GM12878 (cell line): ENCODE results near the gene NPB. TPM values are rescaled to one million over a fixed set of nuclear protein-coding genes. Genes with fewer than 3 reads are reported as not detected.
A peak's percentile ranks its signal among the peaks of the same experiment; 100 is the strongest.

Experiments used
- ATF7 ChIP-seq: fragments of 450-650 bp; IDR thresholded peaks from 2 replicates; pipeline ENCODE4 v1.6.1; 2016; ENCODE audit warnings: low read depth, mild to moderate bottlenecking
- BMI1 ChIP-seq: fragments of 450-650 bp; IDR thresholded peaks from 2 replicates; pipeline ENCODE4 v1.6.1; 2016; ENCODE audit warnings: mild to moderate bottlenecking, moderate library complexity, borderline replicate concordance
- CEBPZ ChIP-seq: fragments of 150-350 bp; IDR thresholded peaks from 2 replicates; pipeline ENCODE4 v1.6.1; 2016; ENCODE audit warnings: low read depth, low read length
- CHD2 ChIP-seq: IDR thresholded peaks from 2 replicates; pipeline ENCODE4 v1.6.1; 2011; ENCODE audit warnings: low read depth, low read length, improper control_type of control experiment, borderline replicate concordance
- E2F4 ChIP-seq: IDR thresholded peaks from 2 replicates; pipeline ENCODE4 v1.6.1; 2012; ENCODE audit warnings: low read depth, low read length, improper control_type of control experiment
- ETV6 ChIP-seq, 2 experiments: fragments of 450-650 bp in 1 of 2; IDR thresholded peaks in 1 of 2; conservative IDR thresholded peaks in 1 of 2; 2 replicates each; pipeline ENCODE4 v1.6.1; 2014; ENCODE audit warnings: antibody characterized with exemption in 1 of 2, borderline replicate concordance in 1 of 2, low read depth in 1 of 2, mild to moderate bottlenecking in 1 of 2, moderate library complexity in 1 of 2
- FOS ChIP-seq: IDR thresholded peaks from 3 replicates; pipeline ENCODE4 v1.6.1; 2011; ENCODE audit warnings: borderline replicate concordance; ENCODE audit not compliant: insufficient read length; ENCODE audit errors: extremely low read depth
- FOXM1 ChIP-seq: IDR thresholded peaks from 2 replicates; pipeline ENCODE4 v1.6.1; 2012; ENCODE audit warnings: low read depth, mild to moderate bottlenecking, inconsistent platforms, low read length, moderate library complexity
- MYC ChIP-seq: IDR thresholded peaks from 2 replicates; pipeline ENCODE4 v1.6.1; 2011; ENCODE audit warnings: mild to moderate bottlenecking, low read length, moderate library complexity, inconsistent platforms; ENCODE audit not compliant: insufficient read depth, insufficient replicate concordance, insufficient read length, severe bottlenecking
- NBN ChIP-seq: fragments of 450-650 bp; IDR thresholded peaks from 2 replicates; pipeline ENCODE4 v1.6.1; 2016
- NFIC ChIP-seq: IDR thresholded peaks from 2 replicates; pipeline ENCODE4 v1.6.1; 2012; ENCODE audit warnings: low read depth, mild to moderate bottlenecking, inconsistent platforms, low read length, moderate library complexity
- SMAD1 ChIP-seq: fragments of 450-650 bp; IDR thresholded peaks from 2 replicates; pipeline ENCODE4 v1.6.1; 2018; ENCODE audit warnings: mild to moderate bottlenecking, low read depth; ENCODE audit not compliant: partially characterized antibody
- SMARCA5 ChIP-seq: fragments of 450-650 bp; IDR thresholded peaks from 2 replicates; pipeline ENCODE4 v1.6.1; 2017; ENCODE audit warnings: mild to moderate bottlenecking
- TBL1XR1 ChIP-seq: IDR thresholded peaks from 2 replicates; pipeline ENCODE4 v1.6.1; 2012; ENCODE audit warnings: low read depth, low read length, improper control_type of control experiment
- ZNF217 ChIP-seq: fragments of 450-650 bp; IDR thresholded peaks from 2 replicates; pipeline ENCODE4 v1.6.1; 2017; ENCODE audit warnings: antibody characterized with exemption, mild to moderate bottlenecking
- ZZZ3 ChIP-seq: IDR thresholded peaks from 2 replicates; pipeline ENCODE4 v1.6.1; 2011; ENCODE audit warnings: low read depth; ENCODE audit not compliant: control insufficient read depth, insufficient read length
- polyA plus RNA-seq, 11 experiments: library from polyadenylated mRNA; depleted of rRNA in 4 of 11; unstranded in 6 of 11; stranded (reverse) in 5 of 11; fragments of >200 nt; fragmentation: Nextera tagmentation in 4 of 11; fragmentation: Illumina TruSeq in 1 of 11; extraction: Ambion mirVana in 4 of 11; extraction: Trizol in 1 of 11; gene quantifications; 1 replicate in 1 of 11; 2 replicates in 10 of 11; pipeline versions ENCODE4 v1.2.1 to v1.2.3, GENCODE V29; 2011 to 2016; ENCODE audit warnings: inconsistent platforms in 2 of 11, missing spikeins in 2 of 11, low read depth in 1 of 11
- total RNA-seq, 4 experiments: library from RNA; depleted of rRNA in 3 of 4; stranded (reverse); fragments of >200 nt in 3 of 4; fragmentation: Illumina TruSeq in 1 of 4; extraction: Trizol in 1 of 4; gene quantifications; 2 replicates each; pipeline versions ENCODE4 v1.2.1 to v1.2.3, GENCODE V29; 2013 to 2021
- TF ChIP-seq, protein P1 (sequence below): fragments of 450-650 bp; formaldehyde crosslinking; IDR thresholded peaks from 2 replicates; pipeline ENCODE4 v1.4.0; 2020; ENCODE audit warnings: mild to moderate bottlenecking, moderate library complexity

The NPB gene
- total and polyA plus RNA-seq, 10 of the 15 experiments (the other 5 are each of a cell fraction or from before 2014, with no cell fraction given): 0.03 to 0.40 (median 0.15) TPM; not detected in 2

GRCh38 chr17:81859906-81860755 is 41.9 kb upstream of the NPB start, which contains the start of gene P4HB (continued):
- TF ChIP-seq SMAD1 (no peak), CEBPZ (no peak), NBN (no peak), NFIC (no peak), BMI1 (no peak), TBL1XR1 (no peak), ZZZ3 (no peak), ETV6 (conservative IDR thresholded peaks at IDR 0.05 in 1 of 2, IDR thresholded peaks at IDR 0.05 in 1 of 2; ENCODE audit: borderline replicate concordance in 1 of 2, low read depth in 1 of 2) (no peak), MYC (peak; percentile 57), CHD2 (no peak), ZNF217 (0 out of 2 replicates have a peak, but pooled peaks have one; percentile 52), SMARCA5 (peak; percentile 88; the same call in 1 of the 2 replicates), FOS (no peak), ATF7 (no peak), E2F4 (no peak), FOXM1 (no peak)
- TF ChIP-seq, protein P1, sequence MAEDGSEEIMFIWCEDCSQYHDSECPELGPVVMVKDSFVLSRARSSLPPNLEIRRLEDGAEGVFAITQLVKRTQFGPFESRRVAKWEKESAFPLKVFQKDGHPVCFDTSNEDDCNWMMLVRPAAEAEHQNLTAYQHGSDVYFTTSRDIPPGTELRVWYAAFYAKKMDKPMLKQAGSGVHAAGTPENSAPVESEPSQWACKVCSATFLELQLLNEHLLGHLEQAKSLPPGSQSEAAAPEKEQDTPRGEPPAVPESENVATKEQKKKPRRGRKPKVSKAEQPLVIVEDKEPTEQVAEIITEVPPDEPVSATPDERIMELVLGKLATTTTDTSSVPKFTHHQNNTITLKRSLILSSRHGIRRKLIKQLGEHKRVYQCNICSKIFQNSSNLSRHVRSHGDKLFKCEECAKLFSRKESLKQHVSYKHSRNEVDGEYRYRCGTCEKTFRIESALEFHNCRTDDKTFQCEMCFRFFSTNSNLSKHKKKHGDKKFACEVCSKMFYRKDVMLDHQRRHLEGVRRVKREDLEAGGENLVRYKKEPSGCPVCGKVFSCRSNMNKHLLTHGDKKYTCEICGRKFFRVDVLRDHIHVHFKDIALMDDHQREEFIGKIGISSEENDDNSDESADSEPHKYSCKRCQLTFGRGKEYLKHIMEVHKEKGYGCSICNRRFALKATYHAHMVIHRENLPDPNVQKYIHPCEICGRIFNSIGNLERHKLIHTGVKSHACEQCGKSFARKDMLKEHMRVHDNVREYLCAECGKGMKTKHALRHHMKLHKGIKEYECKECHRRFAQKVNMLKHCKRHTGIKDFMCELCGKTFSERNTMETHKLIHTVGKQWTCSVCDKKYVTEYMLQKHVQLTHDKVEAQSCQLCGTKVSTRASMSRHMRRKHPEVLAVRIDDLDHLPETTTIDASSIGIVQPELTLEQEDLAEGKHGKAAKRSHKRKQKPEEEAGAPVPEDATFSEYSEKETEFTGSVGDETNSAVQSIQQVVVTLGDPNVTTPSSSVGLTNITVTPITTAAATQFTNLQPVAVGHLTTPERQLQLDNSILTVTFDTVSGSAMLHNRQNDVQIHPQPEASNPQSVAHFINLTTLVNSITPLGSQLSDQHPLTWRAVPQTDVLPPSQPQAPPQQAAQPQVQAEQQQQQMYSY (CRISPR knock-in tag): no peak; the same call in 1 of the 2 replicates
